HTERT RPE-1 (cell line): ENCODE results near the gene FYN.

Experiments used
- in situ Hi-C: fragments of 300-500 bp; cut with MboI; formaldehyde crosslinking; loops from 4 replicates; pipeline ENCODE4 v1.14.3; 2020; ENCODE audit warnings: low sequenced_read_pairs

Gene FYN

GRCh38 chr6:111773501-111774345 lies 99.5 kb downstream of the FYN start:
- in situ Hi-C loops: no loop called here

- in situ Hi-C loops: no loop called here
These were observed 100.9 kb downstream of the FYN start for GRCh38 chr6:111772381-111772780.

- in situ Hi-C loops: no loop called here
These were observed 101.6 kb downstream of the FYN start for GRCh38 chr6:111771629-111772028.

- in situ Hi-C loops: no loop called here
These were observed 102.2 kb downstream of the FYN start for GRCh38 chr6:111771094-111771432.

- in situ Hi-C loops: no loop called here
These were observed 102.8 kb downstream of the FYN start for GRCh38 chr6:111770263-111771093.

- in situ Hi-C loops: no loop called here
These were observed 103.7 kb downstream of the FYN start for GRCh38 chr6:111769365-111770152.

- in situ Hi-C loops: no loop called here
These were observed 104.9 kb downstream of the FYN start for GRCh38 chr6:111768431-111768770.

GRCh38 chr6:111767752-111768430 lies 105.4 kb downstream of the FYN start:
- in situ Hi-C loops: no loop called here

GRCh38 chr6:111766201-111766857 lies 106.9 kb downstream of the FYN start:
- in situ Hi-C loops: no loop called here

- in situ Hi-C loops: no loop called here
These were observed 107.5 kb downstream of the FYN start for GRCh38 chr6:111765763-111766162.

GRCh38 chr6:111764238-111765175 lies 108.7 kb downstream of the FYN start:
- in situ Hi-C loops: no loop called here

GRCh38 chr6:111763381-111763780 lies 109.9 kb downstream of the FYN start:
- in situ Hi-C loops: no loop called here

- in situ Hi-C loops: no loop called here
These were observed 111.4 kb downstream of the FYN start for GRCh38 chr6:111761783-111762312.

- in situ Hi-C loops: no loop called here
These were observed 112.0 kb downstream of the FYN start for GRCh38 chr6:111761212-111761611.

GRCh38 chr6:111759836-111760785 lies 113.1 kb downstream of the FYN start:
- in situ Hi-C loops: no loop called here

GRCh38 chr6:111759331-111759835 lies 113.9 kb downstream of the FYN start:
- in situ Hi-C loops: no loop called here

GRCh38 chr6:111758608-111759329 lies 114.5 kb downstream of the FYN start:
- in situ Hi-C loops: no loop called here
